ENCODE measurements around the gene TMEM42. TPM values are rescaled to one million over a fixed set of nuclear protein-coding genes. Genes with fewer than 3 reads are reported as not detected.

TMEM42 gene
- total and polyA plus RNA-seq, 9 of the 15 experiments (the other 6 are each of a cell fraction or from before 2014, with no cell fraction given) = 0.53 to 1.6 (median 0.98) TPM

DNA sequence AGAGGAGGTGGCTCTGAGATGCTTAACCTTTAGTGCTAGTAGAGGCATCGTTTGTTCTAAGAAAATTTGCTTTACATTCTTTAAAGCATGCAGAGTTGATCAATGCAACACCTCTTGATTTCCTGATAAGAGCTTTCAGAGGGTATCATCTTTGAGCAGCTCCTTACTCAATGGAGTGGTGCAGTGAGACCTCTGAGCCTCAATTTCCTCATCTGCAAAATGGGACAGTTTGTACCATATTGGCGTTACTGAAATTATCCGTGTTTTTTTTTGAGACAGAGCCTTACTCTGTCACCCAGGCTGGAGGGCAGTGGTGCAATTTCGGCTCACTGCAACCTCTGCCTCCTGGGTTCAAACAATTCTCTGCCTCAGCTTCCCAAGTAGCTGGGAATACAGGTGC, 1.6 kb upstream of the TMEM42 start:
- DNase-seq (ENCODE audit: extremely low read depth in 1 of 4, low spot score in 3 of 4) (no peak), FAIRE-seq (no peak), ATAC-seq (no peak)
- ChIA-PET CTCF (ENCODE audit: low intra/inter-chr PET ratio) (no interaction called here), POLR2A (interaction anchor here (0.6 to 1.2 kb wide), 2 partner anchors 10 to 102 kb away, joined by 3 read pairs; no protein-coding TSS in a partner anchor)
- H2AFZ ChIP-seq (ENCODE audit: low read depth, low read length) = no peak overlapping the region
- in situ Hi-C loops (cut with MboI) (no loop called here), intact Hi-C loops (cut with micrococcal nuclease) (no loop called here)
- TF ChIP-seq BCOR (IDR thresholded peaks at IDR 0.05) (peak; percentile 53; the same call in 1 of the 2 replicates), PRPF4 (IDR thresholded peaks at IDR 0.05; ENCODE audit: insufficient read depth, low read depth, low read length, poor library complexity, severe bottlenecking) (no peak), ADNP (tag; IDR thresholded peaks at IDR 0.05) (0 out of 2 replicates have a peak, but pooled peaks have one; percentile 52)
- H3K79me2 ChIP-seq (ENCODE audit: control insufficient read depth, insufficient read depth, low read length) = no peaks in the 10 kb centered on the region
- H3K36me3 ChIP-seq (ENCODE audit: control insufficient read depth, insufficient read depth, low read length) = peaks cover 31% of the 10 kb centered on the region; the same call in 2 of the 3 replicates
- H4K20me1 ChIP-seq (replicated peaks; ENCODE audit: control insufficient read depth, insufficient read depth, low read length) = no peaks in the 10 kb centered on the region
- no peak overlapping the region for H3K4me3 ChIP-seq
- H3K9me1 ChIP-seq (ENCODE audit: control insufficient read depth, insufficient read depth, low read length) = no peaks in the 10 kb centered on the region
- no peak overlapping the region for H3K4me2 ChIP-seq (ENCODE audit: insufficient read depth, low read length)
- no TSS peak for BruUV-seq (replicated peaks)
- H3K4me1 ChIP-seq (replicated peaks in 1 of 2; ENCODE audit: control insufficient read depth in 2 of 2, insufficient read depth in 2 of 2, low read length in 2 of 2) = no peaks in the 10 kb centered on the region
- no peaks in the 10 kb centered on the region for H3K27me3 ChIP-seq (ENCODE audit: control insufficient read depth in 2 of 2, insufficient read depth in 2 of 2, low read length in 2 of 2)
- no peak overlapping the region for H3K9ac ChIP-seq (ENCODE audit: insufficient read depth in 1 of 2, low read depth in 2 of 2, low read length in 2 of 2)
- WGBS (ENCODE audit: insufficient coverage, low coverage, missing lambda C conversion rate) = 96% methylated on average over 4 of the region's 4 CpGs
- peaks cover 5% of the 10 kb centered on the region for H3K9me3 ChIP-seq (replicated peaks; ENCODE audit: control insufficient read depth, insufficient read depth, low read depth, low read length)
- no peak overlapping the region for H3K27ac ChIP-seq (ENCODE audit: extremely low read depth, low read depth, low read length)

DNA sequence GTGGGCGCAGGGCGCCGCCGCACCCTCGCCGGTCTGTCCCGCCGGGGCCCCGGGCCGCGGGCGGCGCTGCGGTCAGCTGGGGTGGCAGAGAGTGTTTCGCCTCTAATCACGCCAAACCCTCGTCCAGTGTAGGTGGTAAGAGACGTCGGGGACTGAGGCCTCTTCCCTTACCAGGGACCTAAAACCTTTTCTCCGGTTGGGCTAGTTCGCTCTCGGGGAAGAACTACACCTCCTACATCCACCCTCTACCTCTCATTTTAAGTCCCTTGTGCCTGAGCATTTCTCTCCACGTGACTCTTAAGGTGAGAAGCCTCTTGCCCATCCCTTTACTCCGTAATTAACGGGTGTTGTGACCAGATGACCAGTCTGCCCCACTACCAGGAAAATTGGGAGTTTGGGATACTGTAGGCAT, 520 bp downstream of the TMEM42 start:
- no peak overlapping the region for H3K4me2 ChIP-seq (ENCODE audit: insufficient read depth, low read length)
- FAIRE-seq (no peak), DNase-seq (ENCODE audit: extremely low read depth in 1 of 4, low spot score in 3 of 4) (no peak), ATAC-seq (no peak)
- WGBS (ENCODE audit: insufficient coverage, low coverage, missing lambda C conversion rate) = 98% methylated on average over 11 of the region's 25 CpGs
- no peak overlapping the region for H3K9ac ChIP-seq (ENCODE audit: insufficient read depth in 1 of 2, low read depth in 2 of 2, low read length in 2 of 2)
- no peaks in the 10 kb centered on the region for H3K27me3 ChIP-seq (ENCODE audit: control insufficient read depth in 2 of 2, insufficient read depth in 2 of 2, low read length in 2 of 2)
- CTCF ChIA-PET (ENCODE audit: low intra/inter-chr PET ratio) = no interaction called here
- no peak overlapping the region for H2AFZ ChIP-seq (ENCODE audit: low read depth, low read length)
- no peak overlapping the region for H3K27ac ChIP-seq (ENCODE audit: extremely low read depth, low read depth, low read length)
- no peak overlapping the region for H3K4me3 ChIP-seq
- POLR2A ChIA-PET = no interaction called here
- peaks cover 44% of the 10 kb centered on the region; the same call in 2 of the 3 replicates for H3K36me3 ChIP-seq (ENCODE audit: control insufficient read depth, insufficient read depth, low read length)
- in situ Hi-C loops (cut with MboI) (no loop called here), intact Hi-C loops (cut with micrococcal nuclease) (no loop called here)
- no peaks in the 10 kb centered on the region for H4K20me1 ChIP-seq (replicated peaks; ENCODE audit: control insufficient read depth, insufficient read depth, low read length)
- H3K9me1 ChIP-seq (ENCODE audit: control insufficient read depth, insufficient read depth, low read length) = no peaks in the 10 kb centered on the region
- H3K79me2 ChIP-seq (ENCODE audit: control insufficient read depth, insufficient read depth, low read length) = no peaks in the 10 kb centered on the region
- TF ChIP-seq, protein P1, sequence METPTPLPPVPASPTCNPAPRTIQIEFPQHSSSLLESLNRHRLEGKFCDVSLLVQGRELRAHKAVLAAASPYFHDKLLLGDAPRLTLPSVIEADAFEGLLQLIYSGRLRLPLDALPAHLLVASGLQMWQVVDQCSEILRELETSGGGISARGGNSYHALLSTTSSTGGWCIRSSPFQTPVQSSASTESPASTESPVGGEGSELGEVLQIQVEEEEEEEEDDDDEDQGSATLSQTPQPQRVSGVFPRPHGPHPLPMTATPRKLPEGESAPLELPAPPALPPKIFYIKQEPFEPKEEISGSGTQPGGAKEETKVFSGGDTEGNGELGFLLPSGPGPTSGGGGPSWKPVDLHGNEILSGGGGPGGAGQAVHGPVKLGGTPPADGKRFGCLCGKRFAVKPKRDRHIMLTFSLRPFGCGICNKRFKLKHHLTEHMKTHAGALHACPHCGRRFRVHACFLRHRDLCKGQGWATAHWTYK (CRISPR knock-in tag; IDR thresholded peaks at IDR 0.05) = no peak
- TF ChIP-seq ZNF263 (CRISPR knock-in tag; IDR thresholded peaks at IDR 0.05; ENCODE audit: borderline replicate concordance) (no peak), DIDO1 (tag; IDR thresholded peaks at IDR 0.05; ENCODE audit: low read depth) (no peak), ZNF830 (CRISPR knock-in tag; IDR thresholded peaks at IDR 0.05) (no peak), SLC30A9 (CRISPR knock-in tag; IDR thresholded peaks at IDR 0.05) (no peak), RFX5 (IDR thresholded peaks at IDR 0.05; ENCODE audit: low read depth, low read length) (no peak), PHTF2 (CRISPR knock-in tag; IDR thresholded peaks at IDR 0.05) (no peak), CCNT2 (IDR thresholded peaks at IDR 0.05; ENCODE audit: borderline replicate concordance, extremely low read depth, insufficient read length, low read depth, low read length) (no peak)
- TF ChIP-seq, protein P2, sequence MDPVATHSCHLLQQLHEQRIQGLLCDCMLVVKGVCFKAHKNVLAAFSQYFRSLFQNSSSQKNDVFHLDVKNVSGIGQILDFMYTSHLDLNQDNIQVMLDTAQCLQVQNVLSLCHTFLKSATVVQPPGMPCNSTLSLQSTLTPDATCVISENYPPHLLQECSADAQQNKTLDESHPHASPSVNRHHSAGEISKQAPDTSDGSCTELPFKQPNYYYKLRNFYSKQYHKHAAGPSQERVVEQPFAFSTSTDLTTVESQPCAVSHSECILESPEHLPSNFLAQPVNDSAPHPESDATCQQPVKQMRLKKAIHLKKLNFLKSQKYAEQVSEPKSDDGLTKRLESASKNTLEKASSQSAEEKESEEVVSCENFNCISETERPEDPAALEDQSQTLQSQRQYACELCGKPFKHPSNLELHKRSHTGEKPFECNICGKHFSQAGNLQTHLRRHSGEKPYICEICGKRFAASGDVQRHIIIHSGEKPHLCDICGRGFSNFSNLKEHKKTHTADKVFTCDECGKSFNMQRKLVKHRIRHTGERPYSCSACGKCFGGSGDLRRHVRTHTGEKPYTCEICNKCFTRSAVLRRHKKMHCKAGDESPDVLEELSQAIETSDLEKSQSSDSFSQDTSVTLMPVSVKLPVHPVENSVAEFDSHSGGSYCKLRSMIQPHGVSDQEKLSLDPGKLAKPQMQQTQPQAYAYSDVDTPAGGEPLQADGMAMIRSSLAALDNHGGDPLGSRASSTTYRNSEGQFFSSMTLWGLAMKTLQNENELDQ (CRISPR knock-in tag; IDR thresholded peaks at IDR 0.05; ENCODE audit: borderline replicate concordance) = no peak
- no peaks in the 10 kb centered on the region for H3K4me1 ChIP-seq (replicated peaks in 1 of 2; ENCODE audit: control insufficient read depth in 2 of 2, insufficient read depth in 2 of 2, low read length in 2 of 2)
- BruUV-seq (replicated peaks) = no TSS peak
- H3K9me3 ChIP-seq (replicated peaks; ENCODE audit: control insufficient read depth, insufficient read depth, low read depth, low read length) = no peaks in the 10 kb centered on the region
